SU-DHL-6 (cell line): ENCODE data around the gene RAPSN.

ENCODE experiments used
- CTCF ChIP-seq: fragments of 200-600 bp; sonication (generic); IDR thresholded peaks from one replicate; pipeline ENCODE4 v1.5.1; 2017; ENCODE audit warnings: antibody characterized with exemption, mild to moderate bottlenecking, low read length, moderate library complexity; ENCODE audit not compliant: insufficient read depth, poor library complexity, severe bottlenecking
- EZH2phosphoT487 ChIP-seq: fragments of 200-600 bp; sonication (generic), shearing (Covaris generic); conservative IDR thresholded peaks from 2 replicates; pipeline ENCODE4 v1.6.1; 2018; ENCODE audit warnings: mild to moderate bottlenecking, antibody characterized with exemption, low read length, moderate library complexity, mixed read lengths

- TF ChIP-seq CTCF (no peak), EZH2phosphoT487 (no peak)
Measured at GRCh38 chr11:47408598-47409439, 40.1 kb downstream of the RAPSN start.
